ENCODE data around the gene CDK2. TPM values are rescaled to one million over a fixed set of nuclear protein-coding genes. Genes with fewer than 3 reads are reported as not detected.

CDK2 gene
- polyA plus RNA-seq, 1 donor (not counting 4 experiments of a cell fraction or from before 2014, with no cell fraction given) = 49.3 TPM

DNA sequence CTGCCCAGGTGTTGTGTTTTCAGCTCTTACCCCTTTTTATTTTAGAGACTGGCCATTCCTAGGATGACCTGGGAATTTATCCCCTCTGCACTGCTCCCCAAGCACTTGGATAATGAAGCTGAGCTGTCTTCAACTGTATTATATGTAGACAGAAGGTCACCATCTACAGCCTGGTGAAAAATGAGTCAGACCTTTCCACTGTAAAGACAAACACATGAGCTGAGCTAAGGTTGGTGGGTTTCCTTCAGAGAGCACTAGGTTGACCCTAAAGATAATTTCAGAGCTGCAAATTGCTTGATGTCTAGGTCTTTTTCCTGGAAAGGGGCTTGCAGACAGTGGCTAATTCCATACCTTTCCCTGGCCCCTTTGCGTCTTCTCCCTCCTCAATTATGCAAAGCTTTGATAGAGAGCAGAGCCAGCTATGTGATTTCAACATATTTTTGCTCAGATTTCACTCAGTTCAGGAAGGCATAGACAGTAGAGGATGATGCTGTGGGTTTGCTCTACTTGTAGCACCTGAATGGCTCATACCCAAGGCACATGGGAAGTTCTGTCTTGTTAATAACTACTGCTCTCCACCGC is 45.0 kb downstream of the CDK2 start:
- H3K27ac ChIP-seq (ENCODE audit: control insufficient read depth, insufficient read depth, low read length) = no peak overlapping the region
- H3K36me3 ChIP-seq (ENCODE audit: control insufficient read depth in 2 of 2, extremely low read depth in 1 of 2, insufficient read depth in 2 of 2, low read length in 2 of 2) = no peaks in the 10 kb centered on the region
- no peaks in the 10 kb centered on the region for H3K27me3 ChIP-seq (ENCODE audit: control insufficient read depth, extremely low read depth, insufficient read depth, low read length)
- H3K4me2 ChIP-seq (ENCODE audit: control insufficient read depth, extremely low read depth, insufficient read depth, low read depth, low read length) = no peak overlapping the region
- no peak for DNase-seq (ENCODE audit: low read depth, low spot score)
- H3K9me3 ChIP-seq (ENCODE audit: control insufficient read depth, low read depth, low read length) = no peaks in the 10 kb centered on the region
- no peak overlapping the region for H2AFZ ChIP-seq (ENCODE audit: control insufficient read depth, low read length)
- no peaks in the 10 kb centered on the region for H4K20me1 ChIP-seq (ENCODE audit: control insufficient read depth, extremely low read depth, insufficient read depth, low read length)
- H3K4me3 ChIP-seq (ENCODE audit: control insufficient read depth in 2 of 3, extremely low read depth in 1 of 3, insufficient read depth in 2 of 3, low read depth in 1 of 3, low read length in 3 of 3) = no peak overlapping the region
- H3K79me2 ChIP-seq (ENCODE audit: control insufficient read depth, insufficient read depth, low read length) = no peaks in the 10 kb centered on the region
- H3K9me1 ChIP-seq (ENCODE audit: control insufficient read depth, extremely low read depth, insufficient read depth, low read length) = no peaks in the 10 kb centered on the region
- peaks cover 5% of the 10 kb centered on the region for H3K4me1 ChIP-seq (ENCODE audit: control insufficient read depth, extremely low read depth, insufficient read depth, low read length)
- no peak for TF ChIP-seq EZH2 (IDR thresholded peaks at IDR 0.05; ENCODE audit: low read length)
- TF ChIP-seq, protein P1, sequence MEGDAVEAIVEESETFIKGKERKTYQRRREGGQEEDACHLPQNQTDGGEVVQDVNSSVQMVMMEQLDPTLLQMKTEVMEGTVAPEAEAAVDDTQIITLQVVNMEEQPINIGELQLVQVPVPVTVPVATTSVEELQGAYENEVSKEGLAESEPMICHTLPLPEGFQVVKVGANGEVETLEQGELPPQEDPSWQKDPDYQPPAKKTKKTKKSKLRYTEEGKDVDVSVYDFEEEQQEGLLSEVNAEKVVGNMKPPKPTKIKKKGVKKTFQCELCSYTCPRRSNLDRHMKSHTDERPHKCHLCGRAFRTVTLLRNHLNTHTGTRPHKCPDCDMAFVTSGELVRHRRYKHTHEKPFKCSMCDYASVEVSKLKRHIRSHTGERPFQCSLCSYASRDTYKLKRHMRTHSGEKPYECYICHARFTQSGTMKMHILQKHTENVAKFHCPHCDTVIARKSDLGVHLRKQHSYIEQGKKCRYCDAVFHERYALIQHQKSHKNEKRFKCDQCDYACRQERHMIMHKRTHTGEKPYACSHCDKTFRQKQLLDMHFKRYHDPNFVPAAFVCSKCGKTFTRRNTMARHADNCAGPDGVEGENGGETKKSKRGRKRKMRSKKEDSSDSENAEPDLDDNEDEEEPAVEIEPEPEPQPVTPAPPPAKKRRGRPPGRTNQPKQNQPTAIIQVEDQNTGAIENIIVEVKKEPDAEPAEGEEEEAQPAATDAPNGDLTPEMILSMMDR (optimal IDR thresholded peaks at IDR 0.05 in 1 of 3, IDR thresholded peaks at IDR 0.05 in 1 of 3, conservative IDR thresholded peaks at IDR 0.05 in 1 of 3; ENCODE audit: extremely low read depth in 1 of 3, insufficient read depth in 2 of 3, low read length in 3 of 3) = no peak
- dilution Hi-C loops (cut with MboI; ENCODE audit: extremely low pct_ligation_motif_present, low sequenced_read_pairs) = no loop called here
- H3K9ac ChIP-seq (ENCODE audit: control insufficient read depth, extremely low read depth, insufficient read depth, low read length) = no peak overlapping the region
- FAIRE-seq = no peak

DNA sequence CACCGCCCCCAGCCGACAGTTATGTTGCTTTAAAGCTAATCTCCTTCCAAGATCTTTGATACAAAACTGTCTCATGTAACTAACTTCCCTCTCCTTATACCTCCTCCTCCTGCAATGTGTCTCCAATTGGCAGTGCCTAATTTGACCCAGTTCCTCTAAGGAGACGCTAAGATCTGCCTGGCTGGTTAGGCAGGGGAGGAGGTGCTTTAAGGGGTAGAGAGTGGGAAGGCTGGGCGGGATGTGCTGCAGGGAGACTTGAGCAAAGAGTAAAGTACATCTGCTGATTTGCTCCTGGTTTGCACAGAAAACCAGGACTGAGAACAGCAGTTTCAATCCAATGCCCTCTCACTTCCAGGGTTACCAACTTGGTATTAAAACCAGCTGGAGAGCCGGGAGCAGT is 46.9 kb downstream of the CDK2 start:
- H3K9ac ChIP-seq (ENCODE audit: control insufficient read depth, extremely low read depth, insufficient read depth, low read length) = no peak overlapping the region
- no peaks in the 10 kb centered on the region for H3K27me3 ChIP-seq (ENCODE audit: control insufficient read depth, extremely low read depth, insufficient read depth, low read length)
- no peak overlapping the region for H3K27ac ChIP-seq (ENCODE audit: control insufficient read depth, insufficient read depth, low read length)
- no peaks in the 10 kb centered on the region for H3K79me2 ChIP-seq (ENCODE audit: control insufficient read depth, insufficient read depth, low read length)
- H3K4me2 ChIP-seq (ENCODE audit: control insufficient read depth, extremely low read depth, insufficient read depth, low read depth, low read length) = no peak overlapping the region
- dilution Hi-C loops (cut with MboI; ENCODE audit: extremely low pct_ligation_motif_present, low sequenced_read_pairs) = no loop called here
- DNase-seq (ENCODE audit: low read depth, low spot score) (no peak), FAIRE-seq (no peak)
- no peaks in the 10 kb centered on the region for H3K9me1 ChIP-seq (ENCODE audit: control insufficient read depth, extremely low read depth, insufficient read depth, low read length)
- TF ChIP-seq, protein P1 (optimal IDR thresholded peaks at IDR 0.05 in 1 of 3, IDR thresholded peaks at IDR 0.05 in 1 of 3, conservative IDR thresholded peaks at IDR 0.05 in 1 of 3; ENCODE audit: extremely low read depth in 1 of 3, insufficient read depth in 2 of 3, low read length in 3 of 3) = no peak
- no peak for TF ChIP-seq EZH2 (IDR thresholded peaks at IDR 0.05; ENCODE audit: low read length)
- no peaks in the 10 kb centered on the region for H3K36me3 ChIP-seq (ENCODE audit: control insufficient read depth in 2 of 2, extremely low read depth in 1 of 2, insufficient read depth in 2 of 2, low read length in 2 of 2)
- H4K20me1 ChIP-seq (ENCODE audit: control insufficient read depth, extremely low read depth, insufficient read depth, low read length) = no peaks in the 10 kb centered on the region
- H3K9me3 ChIP-seq (ENCODE audit: control insufficient read depth, low read depth, low read length) = no peaks in the 10 kb centered on the region
- H2AFZ ChIP-seq (ENCODE audit: control insufficient read depth, low read length) = no peak overlapping the region
- no peak overlapping the region for H3K4me3 ChIP-seq (ENCODE audit: control insufficient read depth in 2 of 3, extremely low read depth in 1 of 3, insufficient read depth in 2 of 3, low read depth in 1 of 3, low read length in 3 of 3)
- no peaks in the 10 kb centered on the region for H3K4me1 ChIP-seq (ENCODE audit: control insufficient read depth, extremely low read depth, insufficient read depth, low read length)

Data from keratinocyte (primary cell).